H1 (cell line): Measurements from ENCODE around the gene KRT81. TPM values are rescaled to one million over a fixed set of nuclear protein-coding genes. Genes with fewer than 3 reads are reported as not detected.
A peak's percentile ranks its signal among the peaks of the same experiment; 100 is the strongest.

Experiments
- CTCF ChIA-PET: fragments of 300-600 bp; sonication (Branson Sonifier 250); formaldehyde crosslinking; loops from one replicate; lab custom pipeline; 2021; ENCODE audit not compliant: partially characterized antibody; lab: Charles Lee
- POLR2A ChIA-PET: fragments of 300-600 bp; sonication (Branson Sonifier 250); formaldehyde crosslinking; loops from one replicate; lab custom pipeline; 2021; ENCODE audit warnings: inconsistent platforms; ENCODE audit not compliant: partially characterized antibody; lab: Charles Lee
- DNase-seq, 2 experiments: peaks; one replicate each; pipeline versions ENCODE4 v3.0.0 to v3.0.0-alpha.2; 2010 to 2022; ENCODE audit warnings: low spot score in 2 of 2, low read depth in 1 of 2, mixed read lengths in 1 of 2
- FAIRE-seq: peaks from 2 replicates; lab custom pipeline; 2011; peaks lifted over from hg19 to GRCh38; lab: Jason Lieb, UNC
- H2AFZ ChIP-seq: 2 replicates; pipeline ENCODE4 v1.8.1; 2012; ENCODE audit warnings: low read length, inconsistent platforms
- H2AK5ac ChIP-seq: 2 replicates; pipeline ENCODE4 v1.6.1; 2013; ENCODE audit warnings: low read depth, low read length
- H2BK120ac ChIP-seq: replicated peaks from 2 replicates; pipeline ENCODE3; 2013; ENCODE audit warnings: low read depth, low read length, inconsistent platforms
- H2BK12ac ChIP-seq: 2 replicates; pipeline ENCODE4 v1.6.1; 2013; ENCODE audit warnings: low read depth, low read length
- H2BK15ac ChIP-seq: 2 replicates; pipeline ENCODE4 v1.6.1; 2013; ENCODE audit warnings: low read length
- H2BK20ac ChIP-seq: 2 replicates; pipeline ENCODE4 v1.6.1; 2013; ENCODE audit warnings: low read length
- H2BK5ac ChIP-seq: 2 replicates; pipeline ENCODE4 v1.6.1; 2013; ENCODE audit warnings: low read depth, low read length
- H3K14ac ChIP-seq: 2 replicates; pipeline ENCODE4 v1.6.1; 2013; ENCODE audit warnings: inconsistent platforms; ENCODE audit not compliant: insufficient read length
- H3K18ac ChIP-seq: 2 replicates; pipeline ENCODE4 v1.6.1; 2013; ENCODE audit warnings: low read length; ENCODE audit errors: extremely low read depth
- H3K23ac ChIP-seq: 2 replicates; pipeline ENCODE4 v1.6.1; 2013; ENCODE audit warnings: inconsistent platforms; ENCODE audit not compliant: insufficient read length
- H3K23me2 ChIP-seq: 2 replicates; pipeline ENCODE4 v1.6.1; 2013; ENCODE audit warnings: low read depth, low read length
- H3K27ac ChIP-seq: 2 replicates; pipeline ENCODE4 v1.6.1; 2011; ENCODE audit warnings: low read depth, low read length, inconsistent platforms
- H3K27me3 ChIP-seq, 4 experiments: replicated peaks in 1 of 4; 1 replicate in 1 of 4; 2 replicates in 3 of 4; pipeline versions ENCODE4 v1.6.1 to v1.8.1; 2011 to 2013; ENCODE audit warnings: low read length in 3 of 4, mild to moderate bottlenecking in 3 of 4, inconsistent platforms in 2 of 4, mixed read lengths in 2 of 4, moderate library complexity in 1 of 4; ENCODE audit not compliant: control insufficient read depth in 3 of 4, insufficient read depth in 3 of 4; ENCODE audit errors: extremely low read depth in 1 of 4
- H3K36me3 ChIP-seq, 4 experiments: 2 replicates each; pipeline versions ENCODE4 v1.6.1 to v1.8.1; 2011 to 2013; ENCODE audit warnings: mild to moderate bottlenecking in 4 of 4, low read length in 3 of 4, moderate library complexity in 2 of 4, control low read depth in 1 of 4, inconsistent platforms in 1 of 4; ENCODE audit not compliant: insufficient read depth in 4 of 4, control insufficient read depth in 2 of 4
- H3K4ac ChIP-seq: replicated peaks from 2 replicates; pipeline ENCODE3; 2013; ENCODE audit warnings: low read length, low read depth, mixed read lengths, inconsistent platforms; ENCODE audit not compliant: insufficient read length
- H3K4me1 ChIP-seq, 4 experiments: replicated peaks in 1 of 4; 1 replicate in 1 of 4; 2 replicates in 3 of 4; pipeline versions ENCODE4 v1.6.1 to v1.8.1; 2011 to 2013; ENCODE audit warnings: low read length in 3 of 4, inconsistent platforms in 2 of 4, mixed read lengths in 1 of 4; ENCODE audit not compliant: insufficient read depth in 4 of 4, control insufficient read depth in 3 of 4
- H3K4me2 ChIP-seq, 2 experiments: 2 replicates each; pipeline versions ENCODE4 v1.6.1 to v1.8.1; 2011 to 2013; ENCODE audit warnings: low read depth in 2 of 2, low read length in 2 of 2, control low read depth in 1 of 2, inconsistent platforms in 1 of 2, mild to moderate bottlenecking in 1 of 2; ENCODE audit not compliant: insufficient read depth in 1 of 2
- H3K4me3 ChIP-seq, 4 experiments: fragments of 200-600, 300-600 bp in 1 of 4; sonication (generic), shearing (Covaris generic), sonication (Bioruptor Twin) in 1 of 4; 2 replicates each; pipeline versions ENCODE4 v1.5.1 to v1.8.1; 2011 to 2016; ENCODE audit warnings: low read length in 4 of 4, low read depth in 3 of 4, control low read depth in 2 of 4, inconsistent platforms in 2 of 4, mild to moderate bottlenecking in 2 of 4, mixed read lengths in 1 of 4, moderate library complexity in 1 of 4; ENCODE audit not compliant: insufficient read depth in 2 of 4; ENCODE audit errors: extremely low read depth in 1 of 4
- H3K56ac ChIP-seq: replicated peaks from 2 replicates; pipeline ENCODE3; 2013; ENCODE audit warnings: low read depth, mild to moderate bottlenecking, mixed read lengths, low read length, inconsistent platforms; ENCODE audit not compliant: insufficient read length
- H3K79me1 ChIP-seq: 2 replicates; pipeline ENCODE4 v1.6.1; 2013; ENCODE audit warnings: low read depth, low read length, control low read depth
- H3K79me2 ChIP-seq, 2 experiments: 2 replicates each; pipeline versions ENCODE4 v1.6.1 to v1.8.1; 2012 to 2013; ENCODE audit warnings: low read length in 2 of 2, mild to moderate bottlenecking in 2 of 2, inconsistent platforms in 1 of 2; ENCODE audit not compliant: insufficient read depth in 2 of 2, control insufficient read depth in 1 of 2
- H3K9ac ChIP-seq, 4 experiments: replicated peaks in 1 of 4; 1 replicate in 1 of 4; 2 replicates in 3 of 4; pipeline versions ENCODE4 v1.6.1 to v1.8.1; 2011 to 2013; ENCODE audit warnings: low read depth in 3 of 4, low read length in 3 of 4, control low read depth in 2 of 4, mild to moderate bottlenecking in 2 of 4, moderate library complexity in 2 of 4, inconsistent platforms in 1 of 4; ENCODE audit errors: extremely low read depth in 1 of 4
- H3K9me3 ChIP-seq, 2 experiments: 2 replicates each; pipeline versions ENCODE4 v1.6.1 to v1.8.1; 2012 to 2013; ENCODE audit warnings: mild to moderate bottlenecking in 2 of 2, moderate library complexity in 2 of 2, control low read depth in 1 of 2, inconsistent platforms in 1 of 2, low read depth in 1 of 2, low read length in 1 of 2, mixed read lengths in 1 of 2; ENCODE audit not compliant: insufficient read depth in 2 of 2
- H4K20me1 ChIP-seq, 2 experiments: replicated peaks in 1 of 2; 2 replicates each; pipeline versions ENCODE3 to v1.8.1; 2011 to 2013; ENCODE audit warnings: inconsistent platforms in 2 of 2, low read length in 2 of 2, mild to moderate bottlenecking in 1 of 2; ENCODE audit not compliant: insufficient read depth in 2 of 2, control insufficient read depth in 1 of 2
- H4K5ac ChIP-seq: 2 replicates; pipeline ENCODE4 v1.6.1; 2013; ENCODE audit warnings: low read length, low read depth, mixed read lengths, inconsistent platforms; ENCODE audit not compliant: insufficient read length
- H4K8ac ChIP-seq: 2 replicates; pipeline ENCODE4 v1.8.0; 2013; ENCODE audit warnings: mild to moderate bottlenecking, moderate library complexity, low read length, inconsistent platforms; ENCODE audit not compliant: insufficient read depth; ENCODE audit errors: extremely low read depth
- H4K91ac ChIP-seq: replicated peaks from 2 replicates; pipeline ENCODE3; 2013; ENCODE audit warnings: low read length, mixed read lengths, inconsistent platforms; ENCODE audit not compliant: insufficient read length
- CREB1 ChIP-seq: IDR thresholded peaks from 2 replicates; pipeline ENCODE4 v1.6.1; 2012; ENCODE audit warnings: inconsistent platforms
- POLR2AphosphoS5 ChIP-seq: IDR thresholded peaks from 2 replicates; pipeline ENCODE4 v1.6.1; 2011; ENCODE audit warnings: low read depth, low read length
- SAP30 ChIP-seq: fragments of 300-600 bp; sonication (generic); IDR thresholded peaks from 2 replicates; pipeline ENCODE4 v1.7.1; 2012; ENCODE audit warnings: low read length, moderate library complexity, mild to moderate bottlenecking, inconsistent platforms; ENCODE audit not compliant: insufficient read depth, insufficient replicate concordance
- WGBS, 2 experiments: shearing (Covaris generic) in 1 of 2; methylation state at CpG; one replicate each; pipeline versions ENCODE4 v1.1.6 to v1.1.7; 2013 to 2015; ENCODE audit warnings: low lambda C conversion rate in 2 of 2, mixed read lengths in 2 of 2, inconsistent platforms in 1 of 2, low coverage in 1 of 2, missing lambda C conversion rate in 1 of 2; ENCODE audit not compliant: insufficient replicate concordance in 2 of 2, insufficient coverage in 1 of 2, insufficient read length in 1 of 2; ENCODE audit errors: extremely low coverage in 1 of 2, missing lambda C conversion rate in 1 of 2; 5-methylcytosine and 5-hydroxymethylcytosine counted together
- polyA plus RNA-seq, 7 experiments: library from polyadenylated mRNA; depleted of rRNA in 3 of 7; stranded (reverse) in 5 of 7; unstranded in 2 of 7; fragments of >200 nt in 5 of 7; fragments of 200-250 nt in 2 of 7; gene quantifications; 1 replicate in 5 of 7; 2 replicates in 1 of 7; 4 replicates in 1 of 7; pipeline versions ENCODE4 v1.2.1 to v1.2.3, GENCODE V29; 2011 to 2013; ENCODE audit warnings: missing spikeins in 2 of 7, mixed read lengths in 2 of 7
- total RNA-seq: library from RNA; stranded (reverse); fragmentation: NEBNext Ultra II Directional; extraction: Animal tissue kit (Norgen Biotek cat#: 25700); gene quantifications from 2 replicates; pipeline ENCODE4 v1.2.1, GENCODE V29; 2021

KRT81 gene
- total and polyA plus RNA-seq, 2 of the 8 experiments (the other 6 are each of a cell fraction or from before 2014, with no cell fraction given): not detected

DNA sequence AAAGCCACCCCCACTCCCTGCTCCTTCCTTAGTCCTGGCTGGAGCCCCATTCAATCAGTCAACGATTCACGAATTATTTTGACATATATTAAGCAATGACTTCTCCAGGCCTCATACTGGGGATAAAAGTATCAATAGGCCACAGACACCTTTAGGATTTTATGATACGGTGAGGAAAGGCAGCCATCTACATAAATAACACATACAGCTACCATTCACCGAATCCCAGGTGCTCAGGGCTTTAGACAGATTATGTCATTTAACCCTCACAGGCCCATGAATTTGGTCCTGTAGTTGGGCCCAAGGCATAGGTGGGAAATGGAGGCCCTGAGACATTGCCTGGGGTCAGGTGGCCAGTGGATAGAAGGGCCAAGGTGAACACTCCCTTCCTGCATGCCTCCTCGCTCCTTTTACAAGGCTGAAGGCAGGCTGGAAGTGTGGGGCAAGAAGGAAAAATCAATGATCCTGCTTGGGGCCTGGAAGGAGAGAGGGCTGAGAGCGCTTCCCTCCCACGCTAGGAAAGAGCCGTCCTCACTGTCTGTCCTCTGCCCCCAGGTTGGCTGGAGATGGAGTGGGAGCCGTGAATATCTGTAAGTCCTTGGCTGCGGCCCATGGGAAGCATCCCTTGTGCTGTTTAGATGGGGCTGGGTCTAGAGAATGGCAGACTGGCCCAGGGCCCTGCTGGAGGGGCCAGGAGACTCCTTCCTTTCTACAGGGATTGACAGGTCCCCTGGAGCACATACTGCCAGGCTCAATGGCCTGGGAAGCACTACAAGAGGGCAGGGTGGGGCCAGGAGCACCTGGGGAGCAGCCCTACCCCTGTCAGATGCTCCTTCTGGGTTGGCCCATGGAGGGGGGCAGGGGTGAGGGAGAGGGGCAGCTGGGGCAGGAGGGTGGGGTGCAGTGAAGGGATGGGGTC is 43.5 kb downstream of the KRT81 start:
- 0 out of 2 replicates have a peak overlapping the region, but pooled peaks have one; percentile 0 for H2AK5ac ChIP-seq
- H3K9ac ChIP-seq: no peak overlapping the region
- H3K79me1 ChIP-seq: no peaks in the 10 kb centered on the region
- no peak overlapping the region for H2BK5ac ChIP-seq
- no peaks in the 10 kb centered on the region for H4K20me1 ChIP-seq
- no peak overlapping the region for H4K91ac ChIP-seq
- no peak overlapping the region for H2BK15ac ChIP-seq
- H2BK20ac ChIP-seq: no peak overlapping the region
- no peak for DNase-seq
- no peak overlapping the region for H3K18ac ChIP-seq
- no peak overlapping the region for H2AFZ ChIP-seq
- no peaks in the 10 kb centered on the region for H3K36me3 ChIP-seq
- ChIA-PET CTCF (interaction anchor here (0.9 to 14.6 kb wide), 13 partner anchors 10 to 104 kb away, joined by 3 to 151 read pairs (median 26); partner anchors contain the start of gene KRT7), POLR2A (interaction anchor here (1.5 to 3.0 kb wide), 2 partner anchors 8 to 10 kb away, joined by 5 to 12 read pairs; no protein-coding TSS in a partner anchor)
- H4K8ac ChIP-seq: no peak overlapping the region
- H3K4ac ChIP-seq: no peak overlapping the region
- no peak for FAIRE-seq
- H3K27ac ChIP-seq: no peak overlapping the region
- H3K56ac ChIP-seq: no peak overlapping the region
- no peaks in the 10 kb centered on the region for H3K79me2 ChIP-seq
- H3K14ac ChIP-seq: no peak overlapping the region
- H3K4me2 ChIP-seq: peak overlapping the region in 1 of 2 experiments; percentile 15; a peak in 1 of 4 replicates
- H2BK12ac ChIP-seq: no peak overlapping the region
- H2BK120ac ChIP-seq: no peak overlapping the region
- H3K4me1 ChIP-seq: peaks cover 0 to 12% (median 5%) of the 10 kb centered on the region in 4 experiments; a peak in 5 of 7 replicates
- peaks cover 4 to 29% (median 23%) of the 10 kb centered on the region in 4 experiments for H3K27me3 ChIP-seq
- no peak overlapping the region for H3K23ac ChIP-seq
- peaks cover 3% of the 10 kb centered on the region; the same call in 1 of the 2 replicates for H3K23me2 ChIP-seq
- 69% methylated on average over 10 of the region's 10 CpGs; no CpG with 5 or more reads in 1 of the 2 experiments for WGBS, 2 experiments
- no peak overlapping the region for H4K5ac ChIP-seq
- no peaks in the 10 kb centered on the region for H3K9me3 ChIP-seq
- H3K4me3 ChIP-seq: no peak overlapping the region
- TF ChIP-seq SAP30 (no peak), CREB1 (no peak), POLR2AphosphoS5 (no peak)
